ENCODE measurements around the gene PIEZO2.

DNA sequence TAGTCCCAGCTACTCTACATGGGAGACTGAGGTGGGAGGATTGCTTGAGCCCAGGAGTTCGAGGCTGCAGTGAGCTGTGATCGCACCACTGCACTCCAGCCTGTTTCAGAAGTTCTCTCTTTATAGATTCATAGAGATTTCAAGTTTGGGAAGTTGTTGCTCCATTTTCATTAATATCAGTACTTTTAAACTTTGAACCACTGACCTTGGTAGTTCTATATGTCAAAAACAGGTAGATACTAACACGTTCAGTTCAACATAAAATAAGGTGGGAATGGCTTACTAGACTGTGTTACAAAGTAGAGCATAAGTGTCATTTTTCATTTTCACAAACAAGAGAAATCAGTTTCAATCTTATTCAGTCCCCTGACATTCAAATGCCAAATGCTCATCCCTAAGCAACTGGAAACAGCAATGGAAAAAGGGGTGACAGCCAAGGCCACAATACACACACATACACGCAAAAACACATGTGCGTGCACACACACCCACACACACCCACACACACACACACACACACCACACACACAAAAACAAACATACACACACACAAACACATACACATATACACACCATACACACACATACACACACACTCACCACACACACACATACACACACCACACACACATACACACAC is 71.7 kb downstream of the PIEZO2 start:
- TF ChIP-seq, protein P1, sequence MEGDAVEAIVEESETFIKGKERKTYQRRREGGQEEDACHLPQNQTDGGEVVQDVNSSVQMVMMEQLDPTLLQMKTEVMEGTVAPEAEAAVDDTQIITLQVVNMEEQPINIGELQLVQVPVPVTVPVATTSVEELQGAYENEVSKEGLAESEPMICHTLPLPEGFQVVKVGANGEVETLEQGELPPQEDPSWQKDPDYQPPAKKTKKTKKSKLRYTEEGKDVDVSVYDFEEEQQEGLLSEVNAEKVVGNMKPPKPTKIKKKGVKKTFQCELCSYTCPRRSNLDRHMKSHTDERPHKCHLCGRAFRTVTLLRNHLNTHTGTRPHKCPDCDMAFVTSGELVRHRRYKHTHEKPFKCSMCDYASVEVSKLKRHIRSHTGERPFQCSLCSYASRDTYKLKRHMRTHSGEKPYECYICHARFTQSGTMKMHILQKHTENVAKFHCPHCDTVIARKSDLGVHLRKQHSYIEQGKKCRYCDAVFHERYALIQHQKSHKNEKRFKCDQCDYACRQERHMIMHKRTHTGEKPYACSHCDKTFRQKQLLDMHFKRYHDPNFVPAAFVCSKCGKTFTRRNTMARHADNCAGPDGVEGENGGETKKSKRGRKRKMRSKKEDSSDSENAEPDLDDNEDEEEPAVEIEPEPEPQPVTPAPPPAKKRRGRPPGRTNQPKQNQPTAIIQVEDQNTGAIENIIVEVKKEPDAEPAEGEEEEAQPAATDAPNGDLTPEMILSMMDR (IDR thresholded peaks at IDR 0.05) = no peak
- TF ChIP-seq POLR2A (IDR thresholded peaks at IDR 0.05) = no peak

Measured in esophagus squamous epithelium (tissue), 4 donors.